NK-92 treated with Interleukin-12 subunit alpha and Interleukin-12 subunit beta, amount 100 ng/mL, for 24 hours (cell line): ENCODE measurements around the gene LHFPL3.
"Not testable (repeated sequence)": the region's sequence is repeated elsewhere in the genome, so short reads cannot be mapped to it uniquely, and the experiment has no call there.

Experiments
- DNase-seq: peaks from one replicate; lab custom pipeline; 2025; lab: John Stamatoyannopoulos, UW

The LHFPL3 gene

GRCh38 chr7:104482362-104483037 lies 154.1 kb downstream of the LHFPL3 start:
- DNase-seq, result no peak

DNA sequence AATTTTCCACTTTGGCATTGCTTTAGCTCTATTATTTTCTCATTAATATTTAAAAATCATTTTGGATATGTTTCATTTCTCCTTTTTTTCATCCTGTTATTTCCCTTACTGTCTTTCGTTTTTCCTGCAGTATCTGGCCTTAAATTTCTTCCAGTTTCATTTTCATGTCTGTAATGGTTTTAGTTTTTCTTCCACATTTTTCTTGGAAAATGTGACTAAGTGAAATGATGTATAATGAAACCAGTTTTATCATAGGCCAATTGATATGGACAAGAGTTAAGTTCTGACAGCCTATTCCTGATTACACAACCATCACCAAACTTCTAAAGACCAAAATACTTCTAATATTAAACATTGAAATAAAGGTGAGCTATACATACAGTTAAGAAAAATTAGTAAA lies 158.5 kb downstream of the LHFPL3 start:
- no peak for DNase-seq

GRCh38 chr7:104487642-104488041 lies 159.2 kb downstream of the LHFPL3 start:
- no peak for DNase-seq

DNA sequence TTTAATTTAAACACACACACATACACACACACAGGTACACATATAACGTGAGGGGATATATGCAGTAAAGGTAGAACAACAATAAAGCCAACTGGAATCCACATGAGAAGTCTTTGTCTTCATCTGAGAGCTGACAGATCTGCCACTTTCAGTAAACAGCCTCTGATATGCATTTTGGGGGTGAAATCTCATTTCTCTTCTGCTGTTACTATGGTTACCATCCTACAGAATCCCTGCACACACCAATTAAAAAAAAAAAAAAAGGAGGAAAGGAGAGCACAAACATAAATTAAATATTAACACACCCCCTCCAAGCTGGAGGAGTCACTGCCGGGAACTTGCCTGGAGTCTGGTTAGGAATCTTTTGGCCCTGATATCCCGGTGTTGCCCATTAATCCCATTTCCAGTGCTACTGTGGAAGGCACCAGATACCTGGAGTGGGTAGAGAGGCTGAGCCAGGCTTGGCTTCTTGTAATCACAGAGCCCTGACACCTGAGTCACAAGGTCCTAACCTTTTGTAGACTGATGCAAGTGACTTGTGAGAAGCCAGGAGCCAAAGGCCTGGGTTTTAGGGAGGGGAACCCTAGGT lies 169.1 kb downstream of the LHFPL3 start:
- DNase-seq, result no peak

GRCh38 chr7:104499975-104500374 lies 171.6 kb downstream of the LHFPL3 start:
- no peak for DNase-seq

GRCh38 chr7:104509874-104510273 lies 181.5 kb downstream of the LHFPL3 start:
- no peak for DNase-seq

DNA sequence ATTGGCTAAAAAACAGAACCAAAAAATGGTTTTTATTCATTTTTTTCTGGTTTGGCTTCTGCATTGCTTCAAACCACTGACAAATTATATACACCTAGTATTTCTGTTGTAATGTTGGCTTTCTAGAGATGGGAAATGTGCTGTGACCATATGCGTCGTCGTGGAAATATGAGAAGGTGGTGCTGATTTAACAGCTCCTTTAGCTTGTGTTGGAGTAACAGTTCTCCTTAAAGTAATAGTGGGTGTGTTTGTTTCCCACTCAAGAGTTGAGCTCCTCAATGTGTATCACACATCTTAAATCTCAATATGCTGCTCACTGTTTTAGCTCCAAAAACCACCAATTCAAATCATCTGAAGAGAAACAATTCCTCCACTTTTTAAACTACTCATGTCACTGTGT lies 196.4 kb downstream of the LHFPL3 start:
- DNase-seq, result no peak

DNA sequence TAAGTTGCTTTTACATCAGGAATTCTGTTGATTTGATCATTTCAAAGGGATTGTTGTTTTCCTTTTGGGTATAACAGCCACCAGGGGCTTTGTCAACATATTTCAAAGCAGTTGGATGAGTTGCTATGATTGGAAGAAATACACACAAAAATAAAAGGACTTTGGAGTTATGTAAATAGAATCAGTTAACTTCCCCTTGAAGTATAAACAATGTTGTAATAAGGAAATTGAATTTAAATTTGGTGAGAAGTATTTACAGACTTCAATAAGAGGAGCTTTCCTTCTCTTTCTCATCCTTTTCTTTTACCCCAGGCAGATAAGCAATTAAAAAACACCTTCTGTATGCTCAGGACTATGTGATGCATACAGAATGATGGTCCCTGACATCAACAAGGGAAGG lies 199.7 kb downstream of the LHFPL3 start:
- no peak for DNase-seq

DNA sequence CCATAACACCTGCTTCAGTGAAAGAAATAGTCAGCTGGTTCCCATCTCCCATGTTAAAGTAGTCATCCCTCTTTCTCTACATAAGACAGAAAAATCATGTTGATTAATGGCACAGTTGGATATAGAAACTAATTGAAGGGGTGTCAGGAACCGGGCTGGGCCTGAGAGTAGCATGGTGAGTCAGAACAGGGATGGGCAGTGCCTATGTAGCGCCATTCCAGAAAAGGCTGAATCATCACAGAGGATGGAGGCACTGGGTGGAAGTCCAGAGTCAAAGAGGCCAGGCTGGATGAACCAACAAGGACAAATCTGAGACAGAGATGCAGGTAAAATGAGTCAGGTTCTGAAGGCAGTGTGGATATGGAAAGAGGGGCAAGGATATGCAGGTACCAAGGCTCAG lies 201.2 kb downstream of the LHFPL3 start:
- no peak for DNase-seq

- DNase-seq, result no peak
These were observed 201.8 kb downstream of the LHFPL3 start for GRCh38 chr7:104530251-104530650.

- no peak for DNase-seq
These were observed 205.7 kb downstream of the LHFPL3 start for GRCh38 chr7:104534149-104534548.

DNA sequence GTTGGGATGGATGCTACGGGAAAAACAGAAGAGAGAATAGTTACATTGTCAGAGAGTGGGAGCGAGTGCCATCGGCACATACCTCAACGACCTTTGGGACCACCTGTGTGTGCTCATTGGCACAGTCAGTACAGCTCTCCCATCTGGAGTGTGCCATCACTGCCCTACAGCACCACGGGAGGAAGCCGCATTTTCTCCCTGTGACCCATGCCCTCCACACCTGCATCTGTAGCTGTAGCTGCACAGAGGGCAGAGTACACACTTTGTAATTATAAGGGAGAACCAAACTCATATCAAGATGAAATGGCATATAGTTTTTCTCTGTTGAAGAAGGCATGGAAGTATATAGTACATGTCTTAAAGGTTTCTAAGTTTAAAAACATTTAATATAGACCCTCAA lies 207.4 kb downstream of the LHFPL3 start:
- DNase-seq, result no peak

- DNase-seq, result no peak
These were observed 208.6 kb downstream of the LHFPL3 start for GRCh38 chr7:104536956-104537355.

DNA sequence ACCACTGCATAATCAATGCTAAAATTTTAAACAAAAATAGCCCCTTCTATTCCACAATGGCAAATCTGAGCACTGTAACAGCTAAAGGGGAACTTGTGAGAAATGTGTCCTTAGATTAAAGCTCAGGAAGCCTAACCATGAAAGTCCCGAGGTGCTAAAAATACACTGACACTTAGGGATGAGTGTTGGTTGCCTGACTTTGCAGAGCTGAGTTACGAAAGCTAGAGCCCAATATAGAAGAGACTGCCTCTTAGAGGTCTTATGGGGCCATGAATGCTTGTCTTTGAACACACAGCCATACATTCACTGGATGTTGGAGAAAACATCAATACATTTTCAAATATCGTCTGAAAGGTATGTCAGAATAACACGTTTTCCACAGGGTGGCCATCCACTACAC lies 209.7 kb downstream of the LHFPL3 start:
- no peak for DNase-seq

- DNase-seq, result no peak
These were observed 213.5 kb downstream of the LHFPL3 start for GRCh38 chr7:104541897-104542296.

DNA sequence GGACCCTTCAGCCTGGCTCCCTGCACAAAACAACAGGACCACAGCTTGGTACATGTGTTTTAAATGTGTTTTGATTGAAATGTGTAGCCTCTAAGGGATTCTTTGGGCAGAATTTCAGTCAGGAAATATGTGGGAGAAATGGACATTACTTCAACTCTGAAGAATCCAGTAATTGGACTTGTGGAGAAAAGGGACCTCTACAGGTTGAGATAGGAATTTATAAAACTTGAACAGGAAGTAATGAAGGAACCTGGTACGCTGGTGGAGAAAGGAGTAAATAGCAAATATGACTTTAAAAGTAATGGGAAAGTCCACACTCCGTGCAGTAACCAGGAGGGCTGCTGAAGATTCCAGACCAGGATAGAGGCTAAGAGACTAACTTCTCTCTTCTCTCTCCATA lies 220.5 kb downstream of the LHFPL3 start:
- no peak for DNase-seq

- no peak for DNase-seq
These were observed 222.0 kb downstream of the LHFPL3 start for GRCh38 chr7:104550362-104550761.

DNA sequence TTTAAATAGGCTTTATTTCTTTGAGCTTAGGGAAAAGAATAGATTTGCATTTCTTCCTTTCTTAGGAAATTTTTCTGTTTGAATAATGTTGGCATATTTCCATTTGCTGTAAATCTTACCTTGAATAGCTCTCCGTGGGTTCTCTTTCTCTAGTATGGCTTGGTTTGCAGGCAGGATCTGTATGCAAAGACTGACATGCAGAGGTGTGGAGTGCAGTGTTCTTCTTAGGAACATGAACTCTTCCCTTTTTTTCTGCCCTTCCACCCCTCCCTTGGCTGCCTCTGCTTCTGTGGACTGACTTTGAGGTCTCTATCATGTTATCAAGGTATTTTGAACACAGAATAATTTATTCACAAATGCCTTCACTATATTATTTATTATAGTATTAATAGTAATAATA lies 222.8 kb downstream of the LHFPL3 start:
- DNase-seq, result no peak

DNA sequence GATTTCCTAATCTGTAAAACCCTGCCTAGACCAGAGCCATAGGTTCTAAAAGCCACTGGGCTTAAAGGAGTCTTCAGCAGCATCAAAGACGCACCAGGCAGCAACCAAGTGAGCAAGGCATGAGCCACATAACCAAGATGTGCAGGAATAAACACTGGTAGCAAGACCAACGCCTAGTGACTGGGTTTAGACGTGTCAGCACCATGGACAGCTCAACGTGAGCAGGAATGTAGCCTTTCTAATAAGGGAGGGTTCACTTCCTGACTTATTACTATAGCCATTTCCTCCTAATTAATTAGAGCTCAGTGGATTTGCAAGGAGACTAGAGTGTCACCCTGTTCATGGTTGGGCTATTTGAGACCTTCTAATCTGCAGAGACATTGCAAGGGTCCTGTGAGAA lies 223.7 kb downstream of the LHFPL3 start:
- peak; percentile 10 for DNase-seq

GRCh38 chr7:104553074-104553473 lies 224.7 kb downstream of the LHFPL3 start:
- no peak for DNase-seq

DNA sequence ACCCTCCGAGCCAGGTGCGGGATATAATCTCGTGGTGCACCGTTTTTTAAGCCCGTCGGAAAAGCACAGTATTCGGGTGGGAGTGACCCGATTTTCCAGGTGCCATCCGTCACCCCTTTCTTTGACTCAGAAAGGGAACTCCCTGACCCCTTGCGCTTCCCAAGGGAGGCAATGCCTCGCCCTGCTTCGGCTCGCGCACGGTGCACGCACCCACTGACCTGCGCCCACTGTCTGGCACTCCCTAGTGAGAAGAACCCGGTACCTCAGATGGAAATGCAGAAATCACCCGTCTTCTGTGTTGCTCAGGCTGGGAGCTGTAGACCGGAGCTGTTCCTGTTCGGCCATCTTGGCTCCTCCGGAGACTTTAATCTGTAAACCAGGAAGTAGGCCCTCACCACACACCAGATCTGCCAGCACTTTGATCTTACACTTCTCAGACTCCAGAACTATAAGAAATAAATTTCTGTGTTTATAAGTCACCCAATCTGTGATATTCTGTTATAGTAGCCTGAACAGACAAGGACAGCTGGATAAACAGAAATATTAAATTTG lies 235.0 kb downstream of the LHFPL3 start:
- DNase-seq, result not testable (repeated sequence)

DNA sequence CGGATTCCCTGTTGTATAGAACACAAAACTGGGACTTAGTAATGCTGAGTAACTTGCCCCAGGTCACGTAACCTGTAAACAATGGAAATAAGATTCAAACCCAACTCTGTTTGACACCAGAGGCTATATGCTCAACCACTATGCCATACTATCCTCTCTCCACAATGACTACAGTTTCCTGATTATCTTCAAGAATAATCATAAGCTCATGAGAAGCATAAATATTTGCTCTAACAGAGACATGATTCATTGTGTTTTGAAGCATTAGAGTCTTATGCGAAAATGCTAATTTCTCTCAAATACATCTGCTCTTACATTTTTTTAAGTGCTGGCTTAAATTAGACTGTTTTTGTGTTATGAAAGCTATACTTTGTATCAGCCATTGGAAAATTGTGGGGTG lies 241.3 kb downstream of the LHFPL3 start:
- DNase-seq, result no peak

- DNase-seq, result no peak
These were observed 244.2 kb downstream of the LHFPL3 start for GRCh38 chr7:104572554-104572953.

GRCh38 chr7:104584620-104585019 lies 256.2 kb downstream of the LHFPL3 start:
- no peak for DNase-seq
